HK-2 (cell line): Measurements from ENCODE around the gene TPRX2.
"Not testable (repeated sequence)": the region's sequence is repeated elsewhere in the genome, so short reads cannot be mapped to it uniquely, and the experiment has no call there.

Source experiments
- DNase-seq: peaks from one replicate; pipeline ENCODE4 v3.0.0-alpha.2; 2018; ENCODE audit not compliant: unreplicated experiment

Gene TPRX2, protein sequence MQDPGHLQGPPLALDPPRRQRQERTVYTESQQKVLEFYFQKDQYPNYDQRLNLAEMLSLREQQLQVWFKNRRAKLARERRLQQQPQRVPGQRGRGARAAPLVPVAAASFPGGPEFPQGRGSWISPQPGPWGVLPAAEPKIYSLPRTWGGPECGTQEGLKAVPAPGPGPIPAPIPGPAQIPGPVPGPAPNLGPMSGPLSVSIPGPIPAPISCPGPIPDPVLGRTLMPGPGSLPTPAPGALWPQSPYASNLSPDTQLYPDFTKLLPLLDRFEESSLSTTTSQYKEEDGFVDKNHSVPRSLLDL

DNA sequence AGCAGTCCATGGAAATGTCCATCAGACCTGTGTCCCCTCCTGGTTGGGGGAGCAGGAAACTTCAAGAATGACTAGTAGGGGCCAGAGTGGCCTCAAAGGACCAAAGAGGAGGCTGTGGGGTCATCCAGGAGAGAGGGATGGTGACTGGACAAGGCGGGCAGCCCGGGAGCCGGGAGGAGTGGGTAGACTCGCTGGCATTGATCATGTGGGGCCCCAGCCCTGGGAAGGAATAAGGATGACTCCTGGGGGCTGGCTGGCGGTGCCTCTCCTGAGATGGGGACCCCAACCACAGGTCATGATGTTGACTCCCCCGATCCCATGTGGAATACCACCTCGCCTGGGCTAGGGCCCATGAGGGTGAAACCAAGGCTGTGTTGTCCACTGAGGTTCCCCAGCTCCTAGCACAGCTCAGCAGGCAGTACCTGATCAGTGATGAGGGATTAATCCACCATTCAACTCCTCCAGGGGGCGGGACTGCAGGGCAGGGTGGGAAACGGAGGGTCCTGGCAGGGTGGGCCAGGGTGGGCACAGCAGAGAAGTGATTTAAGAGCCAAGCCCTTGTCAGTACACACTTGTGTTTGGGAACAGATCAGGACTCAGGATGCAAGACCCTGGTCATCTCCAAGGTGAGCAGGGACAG, at the start of gene TPRX2:
TPRX2 (plus strand) TSS at position 590 of the 640 bp plus-strand sequence; CDS start at position 602, 12 bp downstream.
- DNase-seq = not testable (repeated sequence)

DNA sequence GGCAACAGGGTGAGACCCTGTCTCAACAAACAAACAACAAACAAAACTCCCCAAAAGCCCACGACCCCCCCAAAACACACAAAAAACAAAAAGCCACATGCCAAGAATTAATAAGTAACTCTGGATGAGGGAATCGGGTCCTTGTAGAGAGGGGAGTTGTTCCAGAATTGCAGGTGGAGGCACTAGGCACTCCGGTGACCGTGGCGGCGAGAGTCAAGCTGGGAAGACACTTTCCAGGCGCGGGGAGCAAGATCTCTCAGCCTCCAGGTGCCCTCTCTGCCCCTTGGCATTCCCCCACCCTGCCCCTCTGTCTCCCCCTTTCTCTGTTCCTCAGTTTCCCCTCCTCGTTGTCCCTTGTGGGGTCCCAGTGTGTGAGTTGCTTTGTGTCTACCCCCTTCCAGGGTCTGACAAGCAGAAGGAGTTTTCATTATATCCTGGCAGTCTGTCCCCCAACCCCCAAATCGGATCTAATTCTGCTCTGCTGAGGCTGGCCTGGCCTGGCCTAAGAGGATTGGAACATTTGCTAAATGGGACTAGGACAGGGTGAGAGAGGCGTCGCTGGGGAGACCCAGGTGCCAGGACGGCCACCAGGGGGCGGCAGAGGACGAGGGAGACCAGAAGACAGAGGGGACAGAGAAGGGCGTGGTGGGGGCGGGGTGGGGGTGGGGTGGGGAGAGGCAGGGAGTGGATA, 45.6 kb upstream of the TPRX2 start:
- peak; percentile 80 for DNase-seq

DNA sequence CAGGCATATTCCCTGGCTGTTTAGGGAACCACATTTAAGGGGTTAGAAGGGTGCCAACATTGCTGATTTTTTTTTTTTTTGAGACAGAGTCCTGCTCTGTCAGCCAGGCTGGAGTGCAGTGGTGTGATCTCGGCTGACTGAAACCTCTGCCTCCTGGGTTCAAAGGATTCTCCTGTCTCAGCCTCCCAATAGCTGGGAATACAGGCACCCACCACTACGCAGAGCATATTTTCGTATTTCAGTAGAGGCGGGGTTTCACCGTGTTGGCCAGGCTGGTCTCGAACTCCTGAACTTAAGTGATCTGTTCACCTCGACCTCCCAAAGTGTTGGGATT, 45.1 kb upstream of the TPRX2 start:
- no peak for DNase-seq

DNA sequence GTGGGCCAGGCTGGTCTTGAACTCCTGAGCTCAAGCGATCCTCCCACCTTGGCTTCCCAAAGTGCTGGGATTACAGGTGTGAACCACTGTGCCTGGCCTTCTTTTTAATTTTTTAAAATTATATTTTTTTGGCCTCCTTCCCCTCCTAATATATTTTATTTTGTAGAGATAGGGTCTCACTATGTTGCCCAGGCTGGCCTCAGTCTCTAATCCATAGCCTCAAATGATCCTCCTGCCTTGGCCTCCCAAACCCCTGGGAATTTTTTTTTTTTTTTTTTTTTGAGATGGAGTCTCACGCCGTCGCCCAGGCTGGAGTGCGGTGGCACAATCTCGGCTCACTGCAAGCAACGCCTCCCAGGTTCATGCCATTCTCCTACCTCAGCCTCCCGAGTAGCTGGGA, 42.8 kb upstream of the TPRX2 start:
- not testable (repeated sequence) for DNase-seq

DNA sequence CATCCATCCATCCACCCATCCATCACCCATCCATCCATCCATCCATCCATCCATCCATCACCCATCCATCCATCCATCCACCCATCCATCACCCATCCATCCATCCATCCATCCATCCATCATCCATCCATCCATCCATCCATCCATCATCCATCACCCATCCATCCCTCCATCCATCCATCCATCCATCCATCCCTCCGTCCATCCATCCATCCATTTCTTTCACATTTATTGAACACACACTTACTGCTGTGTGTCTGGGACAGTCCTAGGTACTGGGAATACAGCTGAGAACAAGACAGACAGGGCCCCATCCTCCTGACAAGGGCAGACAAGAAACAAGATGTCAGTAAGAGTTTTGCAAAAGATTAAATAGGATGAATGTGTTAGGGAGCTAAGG, 40.8 kb upstream of the TPRX2 start:
- not testable (repeated sequence) for DNase-seq

DNA sequence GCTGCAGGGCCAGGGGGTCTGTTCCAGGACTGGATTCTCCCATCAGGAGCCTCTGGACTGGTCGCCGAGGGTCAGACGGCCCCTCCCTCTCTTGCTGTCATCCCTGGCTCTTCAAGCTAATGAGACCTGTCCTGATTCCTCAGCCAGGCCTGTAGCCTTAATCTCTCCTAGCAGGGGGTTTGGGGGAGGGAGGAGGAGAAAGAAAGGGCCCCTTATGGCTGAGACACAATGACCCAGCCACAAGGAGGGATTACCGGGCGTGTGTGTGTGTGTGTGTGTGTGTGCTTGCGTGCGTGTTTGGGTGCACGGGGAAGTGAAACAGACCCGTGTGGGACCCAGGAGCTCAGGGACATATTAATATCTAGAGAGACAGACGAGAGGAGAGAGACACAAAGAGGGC, 39.2 kb upstream of the TPRX2 start:
- DNase-seq = no peak

DNA sequence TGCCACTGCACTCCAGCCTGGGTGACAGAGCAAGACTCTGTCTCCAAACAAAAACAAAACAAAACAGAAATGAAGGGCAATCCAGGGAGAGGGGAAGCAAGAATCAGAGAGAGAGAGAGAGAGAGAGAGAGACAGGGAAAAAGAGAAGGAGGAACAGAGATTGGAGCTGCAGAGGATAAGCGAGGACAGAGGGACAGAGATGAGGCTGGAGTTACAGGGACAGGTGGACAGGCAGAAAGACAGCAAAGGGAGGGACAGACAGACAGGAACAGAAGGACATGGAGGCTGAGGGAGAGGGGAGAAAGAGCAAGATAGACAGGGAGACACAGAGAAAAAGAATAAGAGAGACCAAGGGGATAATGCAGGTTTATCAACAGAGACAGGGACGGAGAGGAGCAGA, 38.6 kb upstream of the TPRX2 start:
- no peak for DNase-seq

DNA sequence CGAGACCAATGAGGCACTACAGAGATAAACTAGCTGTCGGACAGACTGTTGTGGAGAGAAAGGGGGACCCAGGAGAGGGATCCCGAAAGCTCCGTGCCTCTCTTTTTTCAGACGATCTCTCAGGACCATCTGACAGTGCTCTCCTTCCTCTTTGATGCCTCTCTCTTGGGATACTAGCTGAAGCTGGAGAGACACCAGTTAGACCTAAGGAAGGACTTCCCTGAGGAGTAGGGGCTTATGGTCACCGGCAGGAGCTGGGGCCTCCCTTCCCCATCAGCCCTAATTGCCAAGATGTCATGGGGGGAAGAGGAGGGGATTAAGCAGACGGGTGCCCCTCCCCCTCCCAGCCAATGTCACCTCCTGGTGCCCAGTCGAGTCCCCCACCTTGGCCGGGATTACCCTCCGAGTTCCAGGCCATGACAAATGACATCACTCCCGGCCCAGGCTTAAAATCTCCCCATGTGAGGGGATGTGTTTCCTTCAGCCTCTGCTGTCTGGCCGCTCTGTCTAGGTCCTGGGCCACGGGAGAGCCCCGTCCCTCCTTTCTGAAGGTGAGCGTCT, 37.5 kb upstream of the TPRX2 start, which contains the start of gene CRX:
CRX (plus strand) TSS at position 478 of the 561 bp plus-strand sequence. CDS start 12,507 bp downstream, outside the sequence.
- DNase-seq = no peak

DNA sequence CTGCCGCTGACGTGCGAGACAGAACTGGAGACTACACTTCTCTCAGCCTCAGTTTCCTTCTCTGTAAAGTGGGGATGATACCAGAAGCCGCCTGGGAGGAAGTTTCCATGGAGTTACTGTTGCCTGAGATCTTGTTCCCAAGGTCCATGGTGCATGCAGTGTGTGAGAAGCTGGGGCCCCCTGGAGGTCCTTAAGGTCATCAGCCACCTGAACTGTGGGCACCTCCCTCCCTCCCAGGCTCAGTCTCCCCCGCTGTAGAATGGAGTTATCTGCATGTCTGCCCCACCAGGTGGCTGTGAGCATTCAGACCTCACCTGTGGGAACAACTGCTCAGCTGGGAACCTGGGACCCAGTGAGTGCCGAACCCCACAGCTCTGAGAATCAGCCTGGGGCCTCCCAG, 34.6 kb upstream of the TPRX2 start:
- DNase-seq = no peak

DNA sequence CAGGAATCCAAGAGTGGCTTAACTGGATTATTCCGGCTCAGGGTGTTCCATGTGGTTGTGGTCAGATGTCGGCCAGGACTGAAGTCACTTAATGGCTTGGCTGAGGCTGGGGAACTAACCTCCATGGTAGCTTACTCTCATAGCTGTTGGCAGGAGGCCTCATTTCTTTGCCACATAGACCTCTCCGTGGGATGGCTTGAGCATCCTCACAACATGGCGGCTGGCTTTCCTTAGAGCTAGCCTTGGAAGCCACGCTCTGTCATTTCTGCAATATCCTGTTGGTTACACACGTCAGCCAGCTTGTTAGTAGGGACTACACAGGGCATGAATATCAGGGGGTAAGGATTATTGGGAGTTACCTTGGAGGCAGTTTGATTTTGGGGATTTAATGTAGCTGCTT, 32.2 kb upstream of the TPRX2 start:
- DNase-seq = no peak

DNA sequence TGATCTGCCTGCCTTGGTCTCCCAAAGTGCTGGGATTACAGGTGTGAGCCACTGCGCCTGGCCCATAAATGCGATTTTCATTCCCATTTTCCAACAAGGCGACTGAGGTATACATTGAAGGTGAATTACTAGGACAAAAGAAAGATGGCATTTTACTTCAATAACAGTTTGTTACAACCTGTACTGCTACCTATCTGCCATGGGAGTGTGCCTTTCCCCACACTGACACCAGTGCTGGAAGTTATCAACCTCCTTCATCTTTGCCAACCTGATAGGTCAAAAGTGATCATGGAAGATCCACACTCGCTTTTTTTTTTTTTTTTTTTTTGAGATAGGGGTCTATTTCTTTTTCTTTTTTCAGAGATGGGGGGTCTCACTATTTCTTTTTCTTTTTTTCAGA, 26.3 kb upstream of the TPRX2 start:
- DNase-seq = no peak

DNA sequence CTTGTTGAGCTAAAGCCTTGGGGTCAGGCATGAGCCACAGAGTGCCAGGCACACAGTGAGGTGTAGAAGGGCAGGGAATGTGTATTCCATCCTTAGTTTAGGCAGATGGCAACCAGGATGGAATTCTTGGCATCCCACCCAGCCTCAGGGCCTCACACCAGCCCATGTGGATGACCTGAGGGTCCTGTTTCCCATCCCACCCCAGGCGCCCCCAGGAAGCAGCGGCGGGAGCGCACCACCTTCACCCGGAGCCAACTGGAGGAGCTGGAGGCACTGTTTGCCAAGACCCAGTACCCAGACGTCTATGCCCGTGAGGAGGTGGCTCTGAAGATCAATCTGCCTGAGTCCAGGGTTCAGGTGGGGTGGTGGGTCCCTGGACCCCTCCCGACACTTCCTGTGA, 23.0 kb upstream of the TPRX2 start:
- DNase-seq = no peak

DNA sequence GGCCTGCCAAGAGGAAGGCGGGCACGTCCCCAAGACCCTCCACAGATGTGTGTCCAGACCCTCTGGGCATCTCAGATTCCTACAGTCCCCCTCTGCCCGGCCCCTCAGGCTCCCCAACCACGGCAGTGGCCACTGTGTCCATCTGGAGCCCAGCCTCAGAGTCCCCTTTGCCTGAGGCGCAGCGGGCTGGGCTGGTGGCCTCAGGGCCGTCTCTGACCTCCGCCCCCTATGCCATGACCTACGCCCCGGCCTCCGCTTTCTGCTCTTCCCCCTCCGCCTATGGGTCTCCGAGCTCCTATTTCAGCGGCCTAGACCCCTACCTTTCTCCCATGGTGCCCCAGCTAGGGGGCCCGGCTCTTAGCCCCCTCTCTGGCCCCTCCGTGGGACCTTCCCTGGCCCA, 19.6 kb upstream of the TPRX2 start:
- DNase-seq = no peak

DNA sequence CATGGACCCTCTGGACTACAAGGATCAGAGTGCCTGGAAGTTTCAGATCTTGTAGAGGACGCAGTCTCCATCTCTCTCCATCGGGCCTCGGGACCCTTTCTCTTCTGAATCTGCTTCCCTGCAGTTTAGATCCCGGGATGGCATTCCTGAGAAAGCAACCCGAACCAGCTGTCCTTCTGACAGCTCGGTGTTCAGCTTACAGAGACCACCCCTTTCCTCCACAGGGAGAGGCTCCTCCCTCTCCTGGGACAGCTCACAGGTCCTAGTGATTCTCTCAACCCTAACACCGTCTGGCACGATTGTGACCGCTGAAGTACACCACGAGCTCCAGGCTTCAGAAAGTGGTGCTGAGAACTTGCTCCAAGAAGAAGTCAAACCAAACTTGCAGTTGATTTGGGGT, 19.1 kb upstream of the TPRX2 start:
- no peak for DNase-seq

DNA sequence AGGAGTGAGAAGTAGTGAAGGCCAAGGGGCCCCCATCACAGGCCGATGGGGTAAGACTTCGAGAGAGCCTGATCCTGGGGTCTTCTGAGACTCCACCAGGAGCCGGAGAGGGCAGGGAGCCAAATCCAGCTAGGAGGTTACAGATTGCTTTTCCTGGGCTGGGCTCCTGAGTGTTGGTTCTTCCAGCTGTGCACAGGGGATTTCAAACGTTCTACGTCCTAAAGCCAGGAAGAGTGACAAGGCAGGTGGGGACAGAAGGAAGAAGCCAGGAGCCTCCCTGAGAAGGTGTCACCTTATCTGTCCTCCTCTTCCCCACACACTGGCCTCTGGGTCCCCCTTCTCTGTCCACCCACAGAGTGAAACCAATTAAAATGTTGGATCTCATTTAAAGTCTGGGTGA, 16.1 kb upstream of the TPRX2 start:
- no peak for DNase-seq

DNA sequence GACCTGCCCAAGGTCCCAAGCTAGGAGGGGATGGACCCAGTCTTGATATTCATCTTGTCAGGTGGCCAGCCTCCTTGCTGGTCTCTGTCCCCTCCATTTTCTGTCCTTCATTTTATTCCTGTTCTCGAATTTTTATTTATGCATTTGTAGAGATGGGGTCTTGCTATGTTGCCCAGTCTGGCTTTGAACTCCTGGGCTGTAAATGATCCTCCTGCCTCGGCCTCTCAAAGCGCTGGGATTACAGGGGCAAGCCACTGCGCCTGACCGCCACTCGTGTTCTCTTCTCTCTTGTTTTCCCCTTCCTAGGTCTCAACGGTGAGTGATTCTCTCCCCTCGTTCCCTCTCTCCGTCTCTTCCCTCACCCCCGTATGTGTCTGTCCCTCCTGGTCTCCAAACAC, 10.6 kb upstream of the TPRX2 start:
- no peak for DNase-seq

DNA sequence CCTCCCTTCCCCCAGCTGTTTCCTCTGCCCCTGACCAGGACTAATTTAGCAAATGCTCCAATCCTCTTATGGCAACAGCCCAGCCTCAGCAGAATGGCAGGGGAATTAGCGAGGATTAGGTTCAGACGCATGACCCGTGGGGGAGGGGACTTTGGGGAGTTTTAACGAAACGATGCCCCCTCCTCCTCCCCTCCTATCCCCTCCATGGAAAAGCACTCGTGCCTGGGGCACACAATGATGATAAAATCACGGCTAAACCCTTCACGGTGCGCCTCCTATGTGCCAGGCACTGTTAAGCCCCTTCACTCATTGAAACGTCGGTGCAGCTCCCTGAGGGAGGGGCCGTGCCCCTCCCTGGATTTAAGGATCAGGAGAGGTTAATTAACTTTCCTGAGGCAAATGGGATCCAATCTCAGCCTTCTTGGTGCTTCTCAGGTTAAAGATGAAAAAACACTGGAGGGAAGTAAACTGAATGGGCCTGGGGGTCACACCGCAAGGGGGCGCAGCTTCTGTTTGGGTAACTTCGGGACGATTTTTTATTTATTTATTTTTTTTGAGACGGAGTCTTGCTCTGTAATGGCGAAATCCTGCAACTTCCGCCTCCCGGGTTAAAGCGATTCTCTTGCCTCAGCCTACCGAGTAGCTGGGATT, 10.1 kb upstream of the TPRX2 start:
- no peak for DNase-seq

DNA sequence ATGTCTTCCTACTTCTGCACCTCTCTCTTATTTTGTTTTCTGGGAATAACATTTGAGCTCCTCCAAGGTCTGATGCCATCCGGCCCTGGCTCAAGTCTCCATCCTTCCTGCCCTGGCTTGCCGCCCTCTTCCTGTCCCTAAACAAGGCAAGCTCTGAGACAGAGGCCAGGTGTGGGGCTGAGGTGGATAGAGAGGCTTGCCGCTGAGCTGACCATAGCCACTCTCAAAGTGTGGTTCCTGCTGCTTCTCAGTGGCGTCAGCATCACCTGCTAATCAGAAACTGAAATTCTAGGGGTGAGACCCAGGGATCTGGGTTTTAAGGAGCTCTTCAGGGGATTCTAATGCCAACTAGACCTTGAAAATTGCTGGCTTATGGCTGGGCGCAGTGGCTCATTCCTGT, 6.0 kb upstream of the TPRX2 start:
- no peak for DNase-seq

DNA sequence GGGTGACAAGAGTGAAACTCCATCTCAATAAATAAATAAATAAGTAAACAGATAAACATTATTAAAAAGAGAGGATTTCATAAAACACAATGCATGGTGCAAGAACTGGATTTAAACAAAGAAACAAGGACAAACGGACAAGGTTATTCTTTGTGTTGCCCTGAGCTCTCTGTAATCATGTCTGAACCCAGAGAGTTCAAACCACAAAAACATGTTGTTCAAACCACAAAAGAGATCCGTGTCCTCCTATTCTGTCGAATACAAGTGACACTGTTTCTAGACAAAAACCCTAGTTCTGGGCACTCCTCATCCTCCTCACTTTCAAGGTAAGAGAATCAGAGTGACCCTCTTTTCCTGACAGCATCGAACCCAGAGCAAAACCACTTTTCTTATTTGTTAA, 4.6 kb upstream of the TPRX2 start:
- DNase-seq = no peak

DNA sequence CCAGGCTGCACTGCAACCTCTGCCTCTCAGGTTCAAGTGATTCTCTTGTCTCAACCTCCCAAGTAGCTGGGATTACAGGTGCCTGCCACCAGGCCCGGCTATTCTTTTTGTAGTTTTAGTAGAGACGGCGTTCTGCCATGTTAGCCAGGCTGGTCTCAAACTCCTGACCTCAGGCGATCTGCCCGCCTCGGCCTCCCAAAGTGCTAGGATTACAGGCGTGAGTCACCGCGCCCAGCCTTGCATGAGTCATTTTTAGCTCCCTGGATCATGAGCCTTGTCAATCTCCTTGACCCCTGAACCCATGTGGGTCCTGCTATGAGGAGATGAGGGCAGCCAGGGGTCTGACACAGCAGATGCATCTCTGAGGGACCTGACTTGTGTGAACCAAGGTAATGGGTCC, 804 bp upstream of the TPRX2 start:
- peak; percentile 18 for DNase-seq

DNA sequence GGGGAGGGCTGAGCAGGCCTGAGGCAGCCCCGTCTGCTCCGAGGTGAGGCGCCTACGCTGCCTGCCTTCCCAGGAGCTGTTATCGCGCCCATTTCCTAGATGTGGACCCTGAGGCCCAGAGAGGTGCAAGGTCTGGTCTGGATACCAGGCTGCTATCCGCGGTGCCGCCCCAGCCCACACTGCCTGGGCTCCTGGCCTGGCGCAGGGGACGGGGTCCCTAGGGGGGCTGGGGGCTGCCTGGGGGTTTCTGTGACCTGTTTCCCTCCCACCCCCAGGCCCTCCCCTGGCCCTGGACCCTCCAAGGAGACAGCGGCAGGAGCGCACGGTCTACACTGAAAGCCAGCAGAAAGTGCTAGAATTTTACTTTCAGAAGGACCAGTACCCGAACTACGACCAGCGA, 803 bp downstream of the TPRX2 start:
- DNase-seq = not testable (repeated sequence)

DNA sequence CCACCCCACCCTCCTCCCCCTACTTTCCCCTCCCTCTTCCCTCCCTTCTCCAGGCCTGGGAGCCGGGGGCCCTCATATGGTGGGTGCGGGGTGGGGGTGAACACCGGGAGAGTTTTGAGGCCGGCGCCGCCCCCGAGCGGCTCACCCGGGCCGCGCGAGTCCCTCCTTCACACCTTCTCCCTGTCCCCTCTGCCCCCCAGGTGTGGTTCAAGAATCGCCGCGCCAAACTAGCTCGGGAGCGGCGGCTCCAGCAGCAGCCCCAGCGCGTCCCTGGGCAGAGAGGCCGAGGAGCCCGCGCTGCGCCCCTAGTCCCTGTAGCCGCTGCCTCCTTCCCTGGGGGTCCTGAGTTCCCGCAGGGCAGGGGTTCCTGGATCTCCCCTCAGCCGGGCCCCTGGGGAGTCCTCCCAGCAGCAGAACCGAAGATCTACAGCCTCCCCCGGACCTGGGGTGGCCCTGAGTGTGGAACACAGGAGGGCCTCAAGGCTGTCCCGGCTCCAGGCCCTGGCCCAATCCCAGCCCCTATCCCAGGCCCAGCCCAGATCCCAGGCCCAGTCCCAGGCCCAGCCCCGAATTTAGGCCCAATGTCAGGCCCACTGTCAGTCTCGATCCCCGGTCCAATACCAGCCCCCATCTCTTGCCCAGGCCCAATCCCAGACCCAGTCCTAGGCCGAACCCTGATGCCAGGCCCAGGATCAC, 1.7 kb downstream of the TPRX2 start:
- no peak for DNase-seq
